Measurements from ENCODE around the gene ANGPTL2.
"Not testable (repeated sequence)": the region's sequence is repeated elsewhere in the genome, so short reads cannot be mapped to it uniquely, and the experiment has no call there.

Gene ANGPTL2

DNA sequence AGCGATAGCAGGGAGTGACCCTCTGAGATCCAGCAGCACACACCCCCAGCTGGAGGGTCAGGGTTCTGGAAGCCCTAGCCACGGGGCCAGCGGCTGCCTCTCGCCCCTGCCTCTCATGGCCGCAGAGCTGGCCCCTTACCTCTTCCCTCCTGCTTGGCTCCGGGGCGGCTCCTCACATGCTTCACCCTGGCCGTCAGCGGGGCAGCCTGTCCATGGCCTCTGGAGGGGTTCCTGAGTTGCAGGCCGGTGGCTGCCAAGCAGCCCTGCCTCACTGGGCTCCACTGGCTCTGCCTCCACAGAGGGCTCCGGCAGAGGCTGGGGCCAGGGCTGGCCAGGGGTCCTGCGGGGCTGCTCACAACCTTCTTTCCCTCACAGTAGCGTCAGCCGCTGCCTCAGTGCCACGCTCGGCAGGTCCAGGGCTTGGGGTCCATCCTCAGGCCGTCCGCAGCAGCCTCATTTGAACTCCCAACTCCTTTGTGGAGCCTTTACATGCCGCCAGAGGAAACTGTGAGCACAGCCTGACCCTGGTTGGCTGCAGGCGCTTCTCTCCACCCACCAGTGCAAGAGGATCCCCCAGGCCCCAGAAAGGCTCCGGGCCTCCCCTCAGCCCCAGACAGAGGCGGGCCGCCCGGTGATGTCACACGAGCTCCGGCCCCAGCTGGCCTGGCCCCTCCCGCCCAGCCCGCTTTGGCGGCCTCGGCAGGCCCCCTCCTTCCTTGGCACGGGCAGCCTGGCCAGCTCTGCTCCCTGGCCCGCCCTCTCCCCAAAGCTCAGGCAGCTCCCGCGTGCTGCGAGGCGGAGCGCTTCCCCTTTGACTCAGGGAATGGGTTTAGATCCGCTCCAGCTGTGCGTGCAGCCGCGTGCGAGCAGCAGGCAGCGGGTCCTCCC lies at the start of gene ANGPTL2:
TSS of gene ANGPTL2 (minus strand) at position 460 of the 888 bp plus-strand sequence. CDS start 13,904 bp downstream, outside the sequence.
- DNase-seq = peak in 1 of 4 experiments; percentile 1

DNA sequence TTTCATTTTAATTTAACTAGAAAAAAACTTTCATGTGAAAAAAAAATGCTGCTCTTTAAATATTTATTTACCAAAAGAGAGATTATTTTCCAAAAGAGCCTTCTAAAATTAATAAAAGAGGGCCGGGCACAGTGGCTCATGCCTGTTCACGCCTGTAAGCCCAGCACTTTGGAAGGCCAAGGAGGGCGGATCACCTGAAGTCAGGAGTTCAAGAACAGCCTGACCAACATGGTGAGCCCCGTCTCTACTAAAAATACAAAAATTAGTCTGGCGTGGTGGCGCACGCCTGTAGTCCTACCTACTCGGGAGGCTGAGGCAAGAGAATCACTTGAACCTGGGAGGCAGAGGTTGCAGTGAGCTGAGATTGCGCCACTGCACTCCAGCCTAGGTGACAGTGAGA lies 48.9 kb upstream of the ANGPTL2 start:
- DNase-seq = not testable (repeated sequence)

DNA sequence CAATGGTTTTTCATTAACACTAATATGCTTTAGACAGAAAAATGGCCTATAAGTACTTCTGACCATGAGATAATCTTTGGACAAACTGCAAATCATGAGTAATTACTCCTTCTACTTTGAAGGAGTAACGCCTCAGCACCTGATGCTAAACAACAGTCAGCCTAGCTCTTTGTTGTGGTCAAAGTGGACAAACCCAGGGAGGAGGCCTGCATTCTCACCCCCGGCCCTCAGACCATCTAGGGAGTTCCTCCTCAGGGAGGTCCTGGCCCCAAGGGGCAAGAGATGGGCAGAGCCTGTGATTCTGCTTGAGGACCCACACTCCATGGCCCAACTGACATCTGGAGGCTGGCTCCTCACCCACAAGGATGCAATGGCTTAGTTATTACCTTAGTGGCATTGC lies 48.2 kb upstream of the ANGPTL2 start:
- no peak for DNase-seq

GRCh38 chr9:127170103-127170502 lies 47.7 kb upstream of the ANGPTL2 start:
- DNase-seq = no peak

GRCh38 chr9:127169575-127169883 lies 47.1 kb upstream of the ANGPTL2 start:
- DNase-seq = no peak

GRCh38 chr9:127168756-127169574 lies 46.5 kb upstream of the ANGPTL2 start:
- no peak for DNase-seq

DNA sequence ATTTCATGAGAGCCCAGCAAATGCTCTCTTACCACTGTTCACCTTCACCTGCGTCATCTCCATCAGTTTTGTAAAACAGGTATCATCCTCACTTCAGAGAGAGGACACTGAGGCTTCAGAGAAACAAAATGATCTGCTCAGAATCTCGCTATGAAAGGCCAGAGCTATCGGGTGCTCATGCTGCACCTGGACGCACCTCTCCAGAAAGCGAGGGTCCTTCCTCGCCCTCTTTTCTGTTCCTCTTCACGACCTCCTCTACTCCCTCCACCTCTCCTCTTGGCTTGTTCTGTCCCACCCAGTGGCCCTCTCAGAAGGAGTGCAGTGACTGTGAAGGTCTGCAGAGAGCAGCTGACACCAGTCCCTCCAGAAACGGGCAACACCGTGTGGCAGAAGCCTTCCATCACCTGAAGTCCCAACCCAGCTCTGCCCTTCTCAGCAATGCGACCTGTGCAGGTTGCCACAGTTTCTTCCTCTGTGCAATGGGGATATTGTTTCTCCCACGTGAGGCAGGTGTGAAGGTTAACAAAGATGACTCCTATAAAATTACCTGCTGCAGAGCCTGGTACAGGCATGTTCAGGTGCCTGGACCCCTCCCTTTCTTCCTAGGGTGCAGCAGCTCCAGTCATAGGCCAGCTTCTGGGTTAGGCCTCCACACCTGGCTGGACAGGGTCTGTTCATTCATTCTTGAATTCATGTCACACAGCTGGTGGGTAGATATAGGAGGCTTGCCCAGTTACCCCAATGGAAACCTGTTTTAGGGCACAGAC lies 45.3 kb upstream of the ANGPTL2 start:
- DNase-seq = no peak

DNA sequence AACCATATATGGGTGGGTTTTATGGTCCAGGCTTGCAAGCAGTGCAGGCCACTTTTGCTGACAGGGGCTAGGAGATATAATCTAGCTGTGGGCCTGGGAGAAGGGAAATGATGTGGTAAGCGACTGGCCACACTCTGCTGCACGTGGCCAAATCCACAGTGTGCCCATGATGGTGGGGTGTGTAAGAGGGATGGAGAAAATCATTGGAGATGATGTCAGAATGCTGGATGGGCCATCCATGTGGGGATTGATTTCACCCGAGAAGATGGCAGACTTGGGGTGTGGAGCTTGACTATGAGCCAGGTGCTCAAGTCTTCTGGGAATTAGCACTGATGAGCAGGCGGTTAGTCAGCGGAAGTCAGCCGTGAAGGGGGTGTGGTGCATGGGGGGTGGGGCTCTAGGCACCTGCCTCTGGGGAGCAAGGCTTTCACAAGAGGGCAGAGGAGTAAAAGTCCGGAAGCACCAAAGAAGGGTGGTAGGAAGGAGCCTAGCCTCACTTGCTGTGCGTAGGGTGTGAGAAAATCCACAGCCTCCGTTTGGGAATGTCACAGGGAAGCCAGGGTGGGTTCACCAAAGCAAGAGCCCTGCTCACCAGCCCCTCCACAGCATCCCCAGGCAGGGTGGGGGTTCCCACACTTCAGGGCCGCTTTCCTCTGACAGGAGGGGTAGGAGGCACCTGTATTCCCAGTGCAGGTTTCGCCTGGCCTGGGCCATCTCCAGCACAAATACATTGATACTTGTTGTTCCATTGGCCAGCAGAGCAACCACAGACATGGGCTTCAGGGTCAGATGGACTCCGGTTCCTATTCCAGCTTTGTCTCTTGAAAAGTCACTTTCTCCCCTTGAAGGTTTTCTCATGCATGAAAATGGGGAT lies 44.5 kb upstream of the ANGPTL2 start:
- no peak for DNase-seq

GRCh38 chr9:127166111-127166510 lies 43.7 kb upstream of the ANGPTL2 start:
- DNase-seq = no peak

GRCh38 chr9:127165116-127165515 lies 42.7 kb upstream of the ANGPTL2 start:
- no peak for DNase-seq

- no peak for DNase-seq
Observed at GRCh38 chr9:127163409-127163808, 41.0 kb upstream of the ANGPTL2 start.

- DNase-seq = no peak
Observed at GRCh38 chr9:127162864-127163365, 40.5 kb upstream of the ANGPTL2 start.

GRCh38 chr9:127162046-127162863 lies 39.8 kb upstream of the ANGPTL2 start:
- DNase-seq = no peak

GRCh38 chr9:127161081-127161624 lies 38.7 kb upstream of the ANGPTL2 start:
- no peak for DNase-seq

DNA sequence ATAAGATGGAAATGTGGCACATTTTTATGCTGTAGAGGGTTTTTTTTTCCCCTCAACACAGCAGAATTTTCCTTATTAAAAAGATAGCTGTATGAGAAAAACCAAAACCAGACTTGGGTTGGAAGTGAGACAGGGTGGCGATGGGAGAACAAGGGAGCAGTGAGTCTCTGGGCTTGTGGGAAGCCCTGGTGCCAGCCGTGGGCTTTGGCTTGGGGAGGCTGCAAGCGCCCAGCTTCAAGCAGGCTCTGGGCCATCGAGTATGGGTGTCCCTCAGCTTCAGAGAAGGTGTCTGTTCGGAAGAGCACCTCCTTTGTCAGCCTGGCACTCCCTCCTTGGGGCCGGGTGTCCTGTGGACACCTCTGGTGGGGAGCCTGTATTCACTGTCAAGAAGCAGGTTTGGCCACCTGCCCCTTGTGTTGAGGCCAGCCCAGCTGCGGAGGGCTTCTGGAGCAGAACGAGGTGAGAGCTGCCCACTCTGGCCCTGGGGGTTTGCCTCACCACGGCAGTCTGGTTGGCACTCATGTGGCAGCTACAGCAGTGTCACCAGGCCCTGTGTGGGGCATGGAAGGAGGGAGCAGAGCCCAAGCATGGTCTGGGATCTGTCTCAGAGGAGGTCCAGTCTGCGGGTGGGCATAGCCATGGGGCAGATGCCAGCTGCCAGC lies 37.6 kb upstream of the ANGPTL2 start:
- DNase-seq = no peak

- no peak for DNase-seq
Observed at GRCh38 chr9:127159325-127159801, 36.9 kb upstream of the ANGPTL2 start.

DNA sequence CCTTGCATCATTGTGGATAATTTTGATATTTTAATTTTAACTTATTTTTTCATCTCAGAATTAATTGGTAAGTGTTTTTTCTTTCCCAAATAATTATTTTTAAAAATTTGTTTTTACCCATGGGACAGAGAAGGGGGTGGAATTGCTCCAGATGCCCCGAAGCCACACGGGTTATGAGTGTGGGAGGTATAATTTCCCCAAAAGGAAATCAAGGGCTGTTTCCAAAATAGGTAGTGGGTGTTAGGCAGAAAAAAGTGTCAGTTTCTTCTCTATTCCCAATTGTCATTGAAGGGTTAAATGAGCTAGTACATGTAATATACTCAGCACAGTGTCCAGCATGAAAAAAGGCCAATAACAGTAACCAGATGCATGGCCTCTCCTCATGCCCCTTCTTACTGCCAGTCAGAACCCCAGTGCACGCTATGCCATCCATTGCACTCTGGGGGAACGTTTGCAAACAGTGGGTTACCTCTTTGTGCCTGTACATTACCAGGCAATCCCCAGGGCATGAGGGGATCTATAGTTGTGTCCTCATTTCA lies 36.4 kb upstream of the ANGPTL2 start:
- DNase-seq = no peak

GRCh38 chr9:127155314-127155960 lies 33.0 kb upstream of the ANGPTL2 start:
- no peak for DNase-seq

Data from activated naive CD4-positive, alpha-beta T cell (primary cell).